K562 (cell line): Measurements from ENCODE around the gene VASH2. TPM values are rescaled to one million over a fixed set of nuclear protein-coding genes. Genes with fewer than 3 reads are reported as not detected.

ENCODE experiments used
- ATAC-seq: fragments of 200-7000 bp; cut with Tn5 transposase; 3 replicates; pipeline ENCODE4 v1.9.1; 2020; ENCODE audit warnings: moderate library complexity
- BruUV-seq: library from RNA; stranded (reverse); fragments of 400-500 nt; replicated peaks from 2 replicates; lab custom pipeline; 2021; lab: Mats Ljungman, UMichigan
- CTCF ChIA-PET: fragments of 300-600 bp; formaldehyde crosslinking; extraction: SDS; loops from one replicate; lab custom pipeline; 2021; ENCODE audit warnings: low intra/inter-chr PET ratio; lab: Yijun Ruan, JAX
- POLR2A ChIA-PET: fragments of 300-600, 350-650 bp; sonication (Branson Sonifier 250); formaldehyde crosslinking; extraction: SDS; loops from one replicate; lab custom pipeline; 2021; ENCODE audit warnings: antibody characterized with exemption, inconsistent platforms; lab: Yijun Ruan, JAX
- DNase-seq, 4 experiments: peaks; one replicate each; pipeline versions ENCODE4 v3.0.0 to v3.0.0-alpha.2; 2011 to 2018; ENCODE audit warnings: low spot score in 3 of 4, mixed read lengths in 3 of 4; ENCODE audit errors: extremely low read depth in 1 of 4
- FAIRE-seq: peaks from 2 replicates; lab custom pipeline; 2011; peaks lifted over from hg19 to GRCh38; lab: Jason Lieb, UNC
- H2AFZ ChIP-seq: 2 replicates; pipeline ENCODE4 v1.6.0; 2011; ENCODE audit warnings: low read depth, low read length, control low read depth, inconsistent platforms
- H3K27ac ChIP-seq: fragments of 200-600 bp; 3 replicates; pipeline ENCODE4 v1.8.0; 2011; ENCODE audit warnings: low read depth, mild to moderate bottlenecking, control low read depth, inconsistent platforms, low read length, moderate library complexity, mixed read lengths; ENCODE audit errors: extremely low read depth
- H3K27me3 ChIP-seq, 2 experiments: fragments of 300-600 bp in 1 of 2; 2 replicates in 1 of 2; 3 replicates in 1 of 2; pipeline versions ENCODE4 v1.6.0 to v1.8.0; 2011; ENCODE audit warnings: inconsistent platforms in 2 of 2, low read length in 2 of 2, mild to moderate bottlenecking in 1 of 2, mixed read lengths in 1 of 2, moderate library complexity in 1 of 2; ENCODE audit not compliant: control insufficient read depth in 2 of 2, insufficient read depth in 2 of 2
- H3K36me3 ChIP-seq: fragments of 300-600 bp; 3 replicates; pipeline ENCODE4 v1.8.0; 2011; ENCODE audit warnings: mild to moderate bottlenecking, low read length, inconsistent platforms; ENCODE audit not compliant: control insufficient read depth, insufficient read depth
- H3K4me1 ChIP-seq, 2 experiments: fragments of 200-600 bp in 1 of 2; replicated peaks in 1 of 2; 2 replicates in 1 of 2; 3 replicates in 1 of 2; pipeline versions ENCODE4 v1.5.1 to v1.8.0; 2011; ENCODE audit warnings: inconsistent platforms in 2 of 2, low read length in 2 of 2, mild to moderate bottlenecking in 1 of 2, mixed read lengths in 1 of 2, moderate library complexity in 1 of 2; ENCODE audit not compliant: control insufficient read depth in 2 of 2, insufficient read depth in 2 of 2
- H3K4me2 ChIP-seq: 2 replicates; pipeline ENCODE4 v1.6.1; 2011; ENCODE audit warnings: low read length, control low read depth, inconsistent platforms, mixed read lengths; ENCODE audit not compliant: insufficient read depth
- H3K4me3 ChIP-seq: fragments of 200-600 bp; sonication (generic), shearing (Covaris generic); 2 replicates; pipeline ENCODE4 v1.5.1; 2016; ENCODE audit warnings: control low read depth, inconsistent platforms
- H3K79me2 ChIP-seq: fragments of 200-600 bp; 3 replicates; pipeline ENCODE4 v1.8.0; 2011; ENCODE audit warnings: low read length, inconsistent platforms; ENCODE audit not compliant: control insufficient read depth, insufficient read depth
- H3K9ac ChIP-seq, 2 experiments: 2 replicates each; pipeline versions ENCODE4 v1.6.0 to v1.6.1; 2011; ENCODE audit warnings: low read depth in 2 of 2, low read length in 2 of 2, control low read depth in 1 of 2, inconsistent platforms in 1 of 2, mild to moderate bottlenecking in 1 of 2, mixed read lengths in 1 of 2; ENCODE audit not compliant: insufficient read depth in 1 of 2
- H3K9me1 ChIP-seq: one replicate; pipeline ENCODE4 v1.6.0; 2011; ENCODE audit warnings: inconsistent platforms, mild to moderate bottlenecking, low read length, moderate library complexity; ENCODE audit not compliant: control insufficient read depth, insufficient read depth
- H3K9me3 ChIP-seq: replicated peaks from 2 replicates; pipeline ENCODE4 v1.5.1; 2011; ENCODE audit warnings: low read depth, low read length, inconsistent platforms; ENCODE audit not compliant: control insufficient read depth, insufficient read depth
- H4K20me1 ChIP-seq: replicated peaks from 2 replicates; pipeline ENCODE4 v1.6.1; 2011; ENCODE audit warnings: low read length, inconsistent platforms, mixed read lengths; ENCODE audit not compliant: control insufficient read depth, insufficient read depth
- BHLHE40 ChIP-seq: IDR thresholded peaks from 2 replicates; pipeline ENCODE4 v1.6.1; 2011; ENCODE audit warnings: low read length, improper control_type of control experiment
- DIDO1 ChIP-seq: fragments of 450-650 bp; IDR thresholded peaks from 2 replicates; pipeline ENCODE4 v1.6.1; 2016; ENCODE audit warnings: low read depth, missing biosample characterization, missing genetic modification characterization
- HINFP ChIP-seq: fragments of 450-650 bp; conservative IDR thresholded peaks from 2 replicates; pipeline ENCODE4 v1.6.1; 2016; ENCODE audit warnings: missing genetic modification characterization, low read depth, mild to moderate bottlenecking, control low read depth, missing compliant biosample characterization
- RFX1 ChIP-seq: fragments of 450-650 bp; IDR thresholded peaks from 2 replicates; pipeline ENCODE4 v1.6.1; 2016; ENCODE audit warnings: mild to moderate bottlenecking, moderate library complexity
- SPI1 ChIP-seq: IDR thresholded peaks from 2 replicates; pipeline ENCODE4 v1.6.1; 2011; ENCODE audit warnings: low read depth, low read length, control low read depth, borderline replicate concordance
- ZBTB33 ChIP-seq: sonication (generic); formaldehyde crosslinking; IDR thresholded peaks from 2 replicates; pipeline ENCODE4 v1.8.1; 2023; ENCODE audit warnings: mild to moderate bottlenecking, missing genetic modification reagents
- ZNF512 ChIP-seq: IDR thresholded peaks from 2 replicates; pipeline ENCODE4 v1.6.1; 2016; ENCODE audit warnings: missing genetic modification characterization, missing compliant biosample characterization
- ZNF592 ChIP-seq: fragments of 450-650 bp; IDR thresholded peaks from 2 replicates; pipeline ENCODE4 v1.6.1; 2017; ENCODE audit warnings: antibody characterized with exemption, mild to moderate bottlenecking
- WGBS: fragments of 100-300 bp; shearing (Covaris generic); methylation state at CpG from one replicate; pipeline ENCODE4 v1.1.6; 2016; ENCODE audit warnings: low coverage, mixed read lengths; ENCODE audit not compliant: insufficient coverage; ENCODE audit errors: missing lambda C conversion rate; 5-methylcytosine and 5-hydroxymethylcytosine counted together
- in situ Hi-C: fragments of 300-500 bp; cut with MboI; formaldehyde crosslinking; loops from 4 replicates; pipeline ENCODE4 v1.15.0; 2018; ENCODE audit warnings: inconsistent platforms, mixed read lengths
- intact Hi-C: fragments of 100-400 bp; cut with micrococcal nuclease; formaldehyde crosslinking; loops from 2 replicates; pipeline ENCODE4 v1.14.2; 2022
- polyA plus RNA-seq, 8 experiments: library from polyadenylated mRNA; depleted of rRNA in 4 of 8; stranded (reverse) in 5 of 8; unstranded in 3 of 8; fragments of >200 nt; fragmentation: Nextera tagmentation in 2 of 8; fragmentation: Illumina TruSeq in 1 of 8; extraction: Ambion mirVana in 2 of 8; extraction: Trizol in 1 of 8; gene quantifications; 2 replicates each; pipeline versions ENCODE4 v1.2.1 to v1.2.3, GENCODE V29; 2011 to 2014; ENCODE audit warnings: inconsistent platforms in 1 of 8, missing spikeins in 1 of 8
- total RNA-seq, 7 experiments: library from RNA; depleted of rRNA in 6 of 7; stranded (reverse); fragments of >200 nt in 6 of 7; fragmentation: Illumina TruSeq in 2 of 7; extraction: Trizol in 2 of 7; gene quantifications; 2 replicates each; pipeline versions ENCODE4 v1.2.1 to v1.2.3, GENCODE V29; 2011 to 2021; ENCODE audit warnings: low replicate concordance in 1 of 7

The VASH2 gene
- total and polyA plus RNA-seq, 9 of the 15 experiments (the other 6 are each of a cell fraction or from before 2014, with no cell fraction given), result 0.04 to 0.40 (median 0.10) TPM; not detected in 1

GRCh38 chr1:212980123-212980785 is 29.9 kb downstream of the VASH2 start:
- Histone ChIP-seq H3K27me3 (peaks cover 33 to 85% of the 10 kb centered on the region in 2 experiments; a peak in 4 of 5 replicates), H3K9me3 (no peaks in the 10 kb centered on the region), H4K20me1 (0 out of 2 replicates have a peak, but pooled peaks cover 6% of the 10 kb centered on the region), H3K9ac (no peak overlapping the region), H3K4me1 (no peaks in the 10 kb centered on the region), H3K4me2 (no peak overlapping the region), H3K9me1 (no peaks in the 10 kb centered on the region), H3K4me3 (no peak overlapping the region), H2AFZ (no peak overlapping the region), H3K36me3 (no peaks in the 10 kb centered on the region), H3K79me2 (no peaks in the 10 kb centered on the region), H3K27ac (no peak overlapping the region)
- WGBS, result 9% methylated on average over 7 of the region's 7 CpGs
- peak in 2 of 4 experiments; percentile 52 to 66 for DNase-seq
- ATAC-seq, result peak; percentile 79
- FAIRE-seq, result peak; percentile 82
- ChIA-PET POLR2A (interaction anchor here (0.7 to 1.3 kb wide), 5 partner anchors 8 to 34 kb away, joined by 3 to 5 read pairs (median 3); no protein-coding TSS in a partner anchor), CTCF (no interaction called here)
- in situ Hi-C loops (loop anchor here (10.0 kb wide), 1 partner anchor 515 kb away; no protein-coding TSS in a partner anchor), intact Hi-C loops (loop anchor here (5.0 kb wide), 1 partner anchor 313 kb away; no protein-coding TSS in a partner anchor)
- BruUV-seq, result no TSS peak
- TF ChIP-seq DIDO1 (tag) (no peak), BHLHE40 (peak; percentile 6; the same call in 1 of the 2 replicates), ZBTB33 (no peak), SPI1 (no peak), RFX1 (no peak), ZNF512 (tag) (peak; percentile 83), ZNF592 (no peak), HINFP (tag) (no peak)
